Nephron (organoid): ENCODE data around the gene PTPN21.

Experiments used
- H3K27ac Mint-ChIP-seq, 3 experiments: 2 replicates each; pipeline ENCODE4 v1.8.0; 2020; ENCODE audit warnings: mixed read lengths in 3 of 3, mild to moderate bottlenecking in 2 of 3, moderate library complexity in 1 of 3
- H3K27me3 Mint-ChIP-seq: 2 replicates; pipeline ENCODE4 v1.8.0; 2021; ENCODE audit warnings: low read depth, mild to moderate bottlenecking, moderate library complexity, mixed read lengths
- H3K36me3 Mint-ChIP-seq: 2 replicates; pipeline ENCODE4 v1.8.0; 2020; ENCODE audit warnings: low read depth, mixed read lengths
- H3K4me1 Mint-ChIP-seq: 2 replicates; pipeline ENCODE4 v1.8.0; 2020; ENCODE audit warnings: mixed read lengths
- H3K4me3 Mint-ChIP-seq, 3 experiments: 2 replicates each; pipeline ENCODE4 v1.8.0; 2020; ENCODE audit warnings: mild to moderate bottlenecking in 3 of 3, mixed read lengths in 3 of 3, moderate library complexity in 2 of 3
- H3K9me3 Mint-ChIP-seq: 2 replicates; pipeline ENCODE4 v1.8.0; 2020; ENCODE audit warnings: mixed read lengths
- TF ChIP-seq, protein P1 (sequence below), 3 experiments: fragments of 200-600 bp; sonication (generic); IDR thresholded peaks; one replicate each; pipeline ENCODE4 v1.5.0; 2021; ENCODE audit warnings: antibody characterized with exemption in 3 of 3; ENCODE audit not compliant: unreplicated experiment in 3 of 3

The PTPN21 gene

DNA sequence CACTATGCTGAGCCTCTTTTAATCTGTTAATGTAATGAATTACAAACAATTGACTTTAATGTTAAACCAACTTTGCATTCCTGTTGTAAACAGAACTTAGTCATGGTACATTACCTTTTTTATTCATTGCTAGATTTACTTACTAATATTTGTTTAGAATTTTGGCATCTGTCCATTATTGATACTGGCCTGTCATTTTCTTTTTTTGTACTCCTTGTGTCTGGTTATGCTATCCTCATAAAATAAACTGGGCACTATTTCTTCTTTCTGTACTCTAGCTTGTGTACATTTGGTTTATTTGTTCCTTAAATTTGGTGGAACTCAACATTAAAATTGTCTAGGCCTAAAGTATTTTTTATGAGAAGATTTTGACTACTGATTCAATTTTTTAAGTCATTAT lies 137.2 kb downstream of the PTPN21 start:
- peaks cover 88% of the 10 kb centered on the region for H3K36me3 Mint-ChIP-seq

More for the DNA sequence above, 137.2 kb downstream of the PTPN21 start:
- Mint-ChIP-seq H3K9me3 (peaks cover 51% of the 10 kb centered on the region), H3K4me3 (no peak overlapping the region), H3K27ac (no peak overlapping the region), H3K4me1 (no peaks in the 10 kb centered on the region), H3K27me3 (no peaks in the 10 kb centered on the region)
- TF ChIP-seq, protein P1, sequence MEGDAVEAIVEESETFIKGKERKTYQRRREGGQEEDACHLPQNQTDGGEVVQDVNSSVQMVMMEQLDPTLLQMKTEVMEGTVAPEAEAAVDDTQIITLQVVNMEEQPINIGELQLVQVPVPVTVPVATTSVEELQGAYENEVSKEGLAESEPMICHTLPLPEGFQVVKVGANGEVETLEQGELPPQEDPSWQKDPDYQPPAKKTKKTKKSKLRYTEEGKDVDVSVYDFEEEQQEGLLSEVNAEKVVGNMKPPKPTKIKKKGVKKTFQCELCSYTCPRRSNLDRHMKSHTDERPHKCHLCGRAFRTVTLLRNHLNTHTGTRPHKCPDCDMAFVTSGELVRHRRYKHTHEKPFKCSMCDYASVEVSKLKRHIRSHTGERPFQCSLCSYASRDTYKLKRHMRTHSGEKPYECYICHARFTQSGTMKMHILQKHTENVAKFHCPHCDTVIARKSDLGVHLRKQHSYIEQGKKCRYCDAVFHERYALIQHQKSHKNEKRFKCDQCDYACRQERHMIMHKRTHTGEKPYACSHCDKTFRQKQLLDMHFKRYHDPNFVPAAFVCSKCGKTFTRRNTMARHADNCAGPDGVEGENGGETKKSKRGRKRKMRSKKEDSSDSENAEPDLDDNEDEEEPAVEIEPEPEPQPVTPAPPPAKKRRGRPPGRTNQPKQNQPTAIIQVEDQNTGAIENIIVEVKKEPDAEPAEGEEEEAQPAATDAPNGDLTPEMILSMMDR (IDR thresholded peaks at IDR 0.05; ENCODE audit: unreplicated experiment in 3 of 3): no peak
